ENCODE data around the gene NOS1AP. TPM values are rescaled to one million over a fixed set of nuclear protein-coding genes. Genes with fewer than 3 reads are reported as not detected.

The NOS1AP gene
- total RNA-seq, 1 experiment from 2014 or later, result 5.3 TPM

DNA sequence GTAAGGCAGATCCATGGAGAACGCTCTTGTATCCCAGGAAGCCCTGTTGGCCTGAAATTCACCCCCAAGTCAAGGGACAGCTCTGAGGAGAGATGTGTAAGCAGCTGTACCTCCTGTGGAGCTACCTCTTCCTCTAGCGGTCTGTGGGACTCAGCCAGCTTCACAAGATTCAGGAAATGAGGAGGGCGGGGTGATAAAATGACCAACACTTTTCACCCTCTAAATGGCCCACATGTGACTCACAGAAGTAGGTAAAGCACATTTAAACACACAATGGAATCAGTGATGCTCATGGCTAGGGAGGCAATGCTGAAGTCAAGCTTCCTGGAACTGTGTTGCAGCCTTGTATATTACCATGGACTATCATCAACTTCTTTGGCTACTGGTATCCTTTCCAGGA lies 342.5 kb downstream of the NOS1AP start, which contains the start of gene SH2D1B:
Gene SH2D1B (minus strand): TSS at position 135 of the 400 bp plus-strand sequence. CDS start 120 bp downstream, at position 15.
- H3K9me3 ChIP-seq (ENCODE audit: control insufficient read depth in 1 of 2, insufficient read depth in 1 of 2, low read depth in 1 of 2, low read length in 2 of 2), result no peaks in the 10 kb centered on the region
- intact Hi-C loops (cut with micrococcal nuclease), result no loop called here
- RAD21 ChIA-PET (ENCODE audit: low non-redundant PET in 1 of 2, low total read pairs in 2 of 2, uncharacterized antibody in 2 of 2, unreplicated experiment in 2 of 2), result no interaction called here
- no TSS peak for BruUV-seq (replicated peaks)
- no peaks in the 10 kb centered on the region for H3K9me2 ChIP-seq (ENCODE audit: insufficient read depth)
- H3K9ac ChIP-seq (ENCODE audit: low read length), result no peak within 1 kb of the TSS
- no peaks in the 10 kb centered on the region for H4K20me1 ChIP-seq (ENCODE audit: insufficient read depth)
- ATAC-seq (peak; percentile 34; the same call in 1 of the 2 replicates), DNase-seq (ENCODE audit: low read depth, low spot score) (no peak)
- H3K79me2 ChIP-seq (ENCODE audit: insufficient read depth, low read length), result no peaks in the 10 kb centered on the region
- H3K4me2 ChIP-seq (ENCODE audit: low read length), result no peak within 1 kb of the TSS
- H3K27me3 ChIP-seq (ENCODE audit: insufficient read depth, low read length), result no peaks in the 10 kb centered on the region
- H3K4me1 ChIP-seq (ENCODE audit: control insufficient read depth in 1 of 2, insufficient read depth in 2 of 2, low read length in 2 of 2), result peaks cover 0 to 8% of the 10 kb centered on the region in 2 experiments; a peak in 1 of 4 replicates
- no peak within 1 kb of the TSS for H2AFZ ChIP-seq (ENCODE audit: low read depth, low read length, poor library complexity, severe bottlenecking)
- CTCF ChIA-PET, result no interaction called here
- no peak for TF ChIP-seq POLR2AphosphoS5 (IDR thresholded peaks at IDR 0.05; ENCODE audit: low read depth, low read length)
- no peak for TF ChIP-seq SRF (IDR thresholded peaks at IDR 0.05; ENCODE audit: low read depth)
- TF ChIP-seq CTCF (IDR thresholded peaks at IDR 0.05 in 2 of 3, conservative IDR thresholded peaks at IDR 0.05 in 1 of 3; ENCODE audit: borderline replicate concordance in 1 of 3, insufficient read depth in 1 of 3, low read depth in 2 of 3, low read length in 2 of 3), result no peak
- no peak for TF ChIP-seq YY1 (IDR thresholded peaks at IDR 0.05; ENCODE audit: extremely low read depth, insufficient replicate concordance, low read depth, low read length)
- TF ChIP-seq EGR1 (IDR thresholded peaks at IDR 0.05; ENCODE audit: low read depth), result no peak
- no peak for TF ChIP-seq CBX3 (IDR thresholded peaks at IDR 0.05; ENCODE audit: low read depth)
- TF ChIP-seq MAX (IDR thresholded peaks at IDR 0.05), result no peak
- TF ChIP-seq EZH2 (IDR thresholded peaks at IDR 0.05), result no peak
- no peak for TF ChIP-seq ATF3 (IDR thresholded peaks at IDR 0.05)
- TF ChIP-seq ELF1 (IDR thresholded peaks at IDR 0.05; ENCODE audit: borderline replicate concordance, low read depth), result no peak
- H3K4me3 ChIP-seq (replicated peaks in 1 of 2; ENCODE audit: low read depth in 1 of 2, low read length in 2 of 2), result no peak within 1 kb of the TSS
- POLR2A ChIA-PET, result no interaction called here
- no peak within 1 kb of the TSS for H3K27ac ChIP-seq (ENCODE audit: low read depth, low read length)
- no peaks in the 10 kb centered on the region for H3K36me3 ChIP-seq (ENCODE audit: control insufficient read depth in 1 of 2, insufficient read depth in 2 of 2, low read length in 2 of 2)
